Suprapubic skin (tissue), 3 donors: ENCODE results near the gene AKR1C1.
"Not testable (repeated sequence)": the region's sequence is repeated elsewhere in the genome, so short reads cannot be mapped to it uniquely, and the experiment has no call there.

Source experiments
- CTCF ChIP-seq, 2 donors: fragments of 200-600 bp in 1 of 2; fragments of 450-650 bp in 1 of 2; sonication (generic) in 1 of 2; IDR thresholded peaks; one replicate each; pipeline ENCODE4 v1.5.1; 2016 to 2019; ENCODE audit warnings: antibody characterized with exemption in 2 of 2, mild to moderate bottlenecking in 1 of 2, moderate library complexity in 1 of 2
- EP300 ChIP-seq: sonication (generic); formaldehyde crosslinking; IDR thresholded peaks from one replicate; pipeline ENCODE4 v1.6.1; 2017; ENCODE audit warnings: antibody characterized with exemption
- POLR2A ChIP-seq, 2 donors: fragments of 450-650 bp; IDR thresholded peaks; one replicate each; pipeline ENCODE4 v1.6.1; 2017; ENCODE audit warnings: antibody characterized with exemption in 2 of 2, mild to moderate bottlenecking in 2 of 2, moderate library complexity in 2 of 2

GRCh38 chr10:4969289-4969688, 6.1 kb downstream of the AKR1C1 start:
- not testable (repeated sequence) for TF ChIP-seq POLR2A (IDR thresholded peaks at IDR 0.05); CTCF (IDR thresholded peaks at IDR 0.05); EP300
